SKM-1 treated with dmso at 0.1 percent for 144 hours (cell line): ENCODE measurements around the gene RAB43.
"Not testable (repeated sequence)": the region's sequence is repeated elsewhere in the genome, so short reads cannot be mapped to it uniquely, and the experiment has no call there.

Experiments used
- DNase-seq: peaks from one replicate; lab custom pipeline; 2025; ENCODE audit not compliant: unreplicated experiment; lab: John Stamatoyannopoulos, UW

RAB43 gene

DNA sequence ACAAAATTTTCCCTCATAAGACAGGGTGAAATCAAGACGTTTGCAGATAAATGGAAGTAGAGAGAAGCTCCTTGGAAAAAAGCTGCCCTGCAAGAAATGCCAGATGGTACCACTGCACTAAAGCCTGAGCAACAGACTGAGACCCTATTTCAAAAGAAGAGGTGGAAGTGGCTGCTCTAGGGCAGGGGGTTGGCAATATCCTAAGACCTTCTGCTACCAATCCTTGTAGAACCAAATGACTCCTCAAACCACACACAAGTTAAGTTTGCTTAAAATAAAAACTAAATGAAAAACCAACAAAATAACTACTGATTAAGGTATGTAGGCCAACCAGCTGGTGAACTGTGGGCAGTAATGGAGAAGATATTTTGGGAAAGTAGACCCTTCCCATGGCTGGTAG, 21.3 kb downstream of the RAB43 start:
- no peak for DNase-seq

DNA sequence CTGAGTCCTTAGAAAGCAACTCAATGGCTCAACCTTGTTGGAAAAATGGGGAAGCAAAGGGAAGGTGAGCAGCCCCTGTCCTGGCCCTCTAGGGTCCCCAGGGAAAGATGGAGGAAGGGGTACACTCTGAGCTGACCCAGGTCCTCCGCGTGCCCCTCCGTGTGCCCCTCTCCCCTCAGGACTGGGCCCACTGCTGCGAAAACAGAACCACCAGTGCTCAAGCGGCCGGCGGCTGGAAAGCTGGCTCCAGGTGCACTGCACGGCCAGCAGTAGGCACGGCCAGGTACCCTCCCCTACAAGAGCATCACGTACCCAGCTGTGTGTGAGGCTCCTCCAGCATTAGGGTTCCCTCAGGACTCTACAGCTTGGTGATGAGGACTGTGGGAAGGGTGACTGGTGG, 26.3 kb downstream of the RAB43 start:
- no peak for DNase-seq

DNA sequence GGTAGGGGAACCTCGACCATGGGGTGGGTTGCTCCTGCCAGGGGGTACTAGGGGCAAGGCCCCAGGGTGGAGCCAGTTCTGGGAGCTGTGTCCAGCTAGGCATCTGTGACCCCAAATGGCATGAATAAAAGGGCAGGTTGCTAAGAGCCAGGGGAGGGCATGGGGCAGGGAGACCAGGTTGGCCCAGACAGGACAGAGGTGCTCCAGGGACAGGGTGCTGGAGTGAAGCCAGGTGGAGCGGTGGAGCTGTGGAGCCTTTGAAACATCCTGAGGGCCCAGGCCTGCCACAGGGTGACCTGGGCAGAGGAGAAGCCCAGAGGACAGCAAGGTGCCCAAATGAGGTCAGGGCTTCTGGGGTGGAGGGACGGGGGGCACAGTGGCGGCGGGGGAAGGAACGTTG, 33.3 kb downstream of the RAB43 start:
- not testable (repeated sequence) for DNase-seq

DNA sequence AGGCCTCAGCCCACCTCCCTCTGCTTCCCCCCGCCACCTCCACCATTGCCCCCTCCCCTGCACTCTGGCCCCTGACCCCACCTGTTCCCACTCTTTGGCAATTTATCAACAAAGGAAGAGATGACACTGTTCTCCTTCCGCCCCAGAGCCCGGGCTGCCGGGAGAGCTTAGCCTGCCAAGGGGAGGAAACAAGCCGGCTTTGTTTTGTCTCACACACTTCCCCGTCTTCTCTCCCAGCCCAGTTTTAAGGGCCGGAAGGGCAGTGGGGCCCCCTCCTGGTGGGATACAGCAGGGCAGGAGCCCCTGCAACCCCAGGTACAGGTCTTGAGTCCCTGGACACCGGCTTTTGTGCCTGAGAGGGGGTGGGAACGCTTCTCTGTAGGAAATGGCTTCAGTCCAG, 33.7 kb downstream of the RAB43 start:
- DNase-seq: peak; percentile 24

DNA sequence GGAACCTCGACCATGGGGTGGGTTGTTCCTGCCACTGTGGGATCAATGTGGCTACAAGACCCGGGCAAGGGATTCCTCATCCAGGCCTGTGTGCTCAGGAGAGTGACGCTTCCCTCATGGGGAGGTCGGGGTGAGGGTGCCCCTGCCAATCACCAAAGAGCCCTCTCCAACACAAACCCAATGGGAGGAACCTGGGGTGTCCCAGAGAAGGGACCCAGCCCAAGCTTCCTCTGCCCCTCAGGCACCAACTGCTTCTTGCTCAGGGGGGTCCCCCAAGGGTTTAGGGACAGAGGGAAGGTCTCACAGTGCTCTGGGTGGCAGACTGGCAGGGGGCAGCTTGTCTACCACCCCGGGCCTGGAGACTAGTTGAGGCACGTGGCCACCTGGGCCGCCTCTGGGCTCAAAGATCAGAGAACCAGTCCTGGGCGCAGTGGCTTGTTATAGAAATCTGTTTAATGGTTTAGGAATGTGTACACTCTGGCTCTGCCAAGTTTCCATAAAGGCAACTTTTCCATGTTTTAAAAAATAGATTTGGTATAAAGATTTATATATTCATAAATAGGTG, 34.4 kb downstream of the RAB43 start:
- no peak for DNase-seq

DNA sequence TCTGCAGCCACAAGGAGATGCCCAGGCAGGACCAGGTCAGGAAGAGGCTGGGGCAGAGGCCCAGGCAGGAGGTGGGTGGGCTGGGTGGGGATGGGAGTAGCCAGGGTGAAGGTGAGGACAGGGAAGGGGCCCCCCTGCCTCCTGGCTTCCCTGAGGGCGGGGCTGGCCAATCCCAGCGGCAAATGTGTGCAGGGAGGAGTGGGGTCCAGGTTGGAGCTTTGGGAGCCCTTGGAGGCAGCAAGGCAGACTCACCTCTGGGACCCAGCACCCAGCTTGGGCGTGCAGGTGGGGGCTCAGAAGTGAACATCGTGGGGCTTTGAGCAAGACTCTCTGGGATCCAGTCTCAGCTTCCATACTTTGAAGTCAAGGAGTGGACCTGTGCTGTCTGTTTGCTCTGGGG, 35.8 kb downstream of the RAB43 start:
- DNase-seq: no peak

DNA sequence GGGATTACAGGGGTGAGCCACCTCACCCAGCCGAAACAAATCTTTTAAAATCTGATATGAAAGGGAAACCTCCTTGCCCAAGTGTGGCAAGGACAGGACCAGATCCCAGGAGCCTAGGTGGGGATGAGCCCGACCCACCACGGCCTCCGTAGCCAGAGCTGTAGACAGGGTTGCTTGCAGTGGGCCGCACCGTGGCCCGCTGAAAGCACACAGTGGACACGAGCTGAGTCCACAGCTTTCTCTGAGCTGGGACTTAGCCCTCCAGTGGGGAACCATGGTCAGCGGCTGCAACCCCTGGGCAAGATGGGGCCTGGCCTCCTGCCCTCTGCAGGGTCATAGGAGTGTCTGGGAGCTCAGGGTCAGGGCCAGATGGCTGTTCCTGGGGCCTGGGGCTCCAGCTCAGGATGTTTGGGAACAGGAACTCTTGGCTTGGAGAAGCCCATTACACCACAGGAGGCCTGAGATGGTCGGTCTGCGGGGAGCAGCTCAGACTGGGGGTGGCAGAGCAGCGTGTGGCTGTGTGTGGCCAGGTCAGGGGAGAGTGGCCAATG, 36.4 kb downstream of the RAB43 start:
- no peak for DNase-seq

DNA sequence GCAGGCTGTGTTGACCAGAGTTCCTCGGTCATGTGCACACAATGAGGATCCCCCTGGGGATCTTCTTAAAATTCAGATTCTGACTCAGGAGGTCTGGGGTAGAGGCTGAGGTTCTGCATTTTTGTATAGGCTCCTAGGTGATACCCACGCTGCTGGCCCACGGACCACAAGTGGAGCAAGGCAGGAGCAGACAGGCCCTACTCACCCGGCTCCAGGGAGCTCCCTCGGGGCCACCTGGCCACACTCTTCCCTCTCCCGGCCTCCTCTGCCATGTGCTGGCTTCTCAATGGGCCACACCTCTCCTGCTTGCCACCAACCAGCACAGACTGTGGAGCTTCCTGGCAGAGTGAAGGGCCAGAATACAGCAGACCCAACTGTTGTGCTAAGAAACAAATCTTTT, 37.1 kb downstream of the RAB43 start:
- DNase-seq: no peak

DNA sequence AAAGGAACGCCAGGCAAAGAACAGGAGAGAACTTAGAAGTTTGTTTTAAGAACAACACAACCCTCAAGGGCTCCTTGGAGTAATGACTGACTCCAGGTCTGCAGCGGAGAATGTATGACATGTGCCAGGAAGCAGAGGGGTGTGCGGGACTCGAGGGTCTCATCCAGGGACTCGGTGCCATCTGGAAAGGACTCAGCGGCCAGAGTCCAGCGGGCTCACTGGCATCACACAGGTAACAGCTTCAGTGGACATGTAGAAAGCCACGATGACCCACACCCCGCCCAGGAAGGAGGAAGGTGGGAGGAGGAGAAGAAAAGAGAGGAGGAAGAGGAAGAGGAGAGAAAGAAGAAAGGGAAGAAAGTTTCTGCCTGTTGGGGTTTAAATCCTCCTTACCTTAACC, 39.6 kb downstream of the RAB43 start:
- DNase-seq: no peak

DNA sequence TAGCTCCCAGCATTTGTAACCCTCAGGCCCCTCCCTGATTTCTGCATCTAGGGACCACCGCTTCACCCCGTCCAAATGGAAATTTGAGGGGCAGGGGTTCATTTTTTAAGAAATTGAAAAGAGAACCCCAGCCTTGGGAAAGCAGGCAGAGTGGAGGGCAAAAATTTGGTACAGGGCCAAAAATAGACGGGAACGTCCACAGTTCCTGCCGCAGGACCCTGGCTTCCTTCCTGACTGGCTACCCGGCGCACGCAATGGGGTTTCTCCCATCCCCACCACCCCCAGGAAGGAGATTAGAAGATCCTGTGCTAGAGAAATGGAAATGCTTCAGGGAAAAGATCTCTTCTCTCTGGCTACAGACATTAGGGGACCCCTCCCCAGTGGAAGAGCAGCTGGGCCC, 40.1 kb downstream of the RAB43 start:
- no peak for DNase-seq

DNA sequence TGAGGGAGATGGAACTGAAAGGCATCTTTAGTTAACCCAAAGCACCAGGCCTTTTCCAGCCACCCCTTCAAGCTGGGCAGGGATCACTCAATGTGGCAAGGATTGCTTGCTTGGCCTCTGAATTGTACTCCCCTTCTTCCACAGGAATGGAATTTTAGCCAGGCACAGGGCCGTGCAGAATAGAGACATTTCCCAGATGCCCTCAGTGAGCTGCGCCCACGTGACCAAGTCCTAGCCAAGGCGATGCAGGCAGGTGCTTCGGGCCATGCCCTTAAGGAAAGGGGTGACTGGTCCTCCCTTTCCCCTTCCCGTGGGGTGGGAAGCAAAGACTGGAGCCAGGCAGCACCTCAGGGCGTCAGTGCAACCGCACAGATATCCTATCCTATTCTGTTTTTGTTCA, 43.1 kb downstream of the RAB43 start:
- DNase-seq: no peak

DNA sequence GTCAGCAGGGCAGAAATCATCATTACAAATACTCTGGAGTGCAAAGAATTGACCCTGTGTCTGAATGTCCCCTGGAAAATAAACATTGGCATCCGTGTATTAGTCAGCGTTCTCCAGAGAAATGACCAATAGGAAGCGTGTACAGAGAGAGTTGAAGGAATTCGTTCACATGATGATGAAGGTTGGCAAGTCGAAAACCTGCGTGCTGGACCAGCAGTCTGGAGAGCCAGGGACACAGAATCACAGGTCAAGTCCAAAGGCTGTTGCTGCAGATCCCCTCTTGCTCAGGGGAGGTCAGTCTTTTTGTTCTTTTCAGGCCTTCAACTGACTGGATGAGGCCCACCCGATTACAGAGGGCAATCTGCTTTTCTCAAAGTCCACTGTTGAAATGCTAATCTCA, 44.4 kb downstream of the RAB43 start:
- no peak for DNase-seq

DNA sequence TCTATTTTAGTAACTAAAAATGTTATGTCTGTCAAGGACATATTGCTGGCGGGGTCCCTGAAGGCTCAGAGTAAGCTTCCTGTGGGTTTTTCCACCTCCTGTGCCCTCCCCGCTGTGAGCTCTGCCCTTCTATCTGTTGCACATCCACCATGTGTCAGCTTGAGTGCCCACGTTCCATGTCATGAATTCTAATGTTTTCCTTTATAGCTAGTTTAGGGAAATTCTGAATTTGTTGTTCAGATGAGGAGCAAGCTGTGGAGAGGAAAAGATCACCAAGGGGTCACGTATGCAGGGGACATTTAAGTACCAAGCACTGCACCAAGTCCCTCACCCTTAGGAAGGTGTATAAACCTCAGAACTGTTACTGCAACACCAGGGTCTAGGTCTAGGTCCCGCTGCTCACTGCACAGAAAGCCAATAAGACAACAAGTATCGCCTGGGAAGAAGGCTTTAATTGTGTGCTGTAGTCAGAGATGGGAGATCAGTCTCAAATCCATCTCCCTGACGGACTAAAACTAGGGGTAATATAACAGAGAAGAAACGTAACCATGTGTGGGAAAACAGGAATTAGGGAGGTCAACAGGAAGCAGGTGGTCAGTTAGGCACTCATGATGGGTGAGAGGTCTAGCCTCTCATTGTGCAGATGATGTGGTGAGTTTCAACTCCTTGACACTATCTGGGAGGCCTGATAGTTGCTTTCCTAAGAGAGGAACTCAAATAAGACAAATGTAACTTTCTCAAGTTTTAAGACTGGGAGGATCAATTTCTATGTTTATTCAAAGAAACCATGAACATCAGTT, 51.3 kb downstream of the RAB43 start:
- no peak for DNase-seq

DNA sequence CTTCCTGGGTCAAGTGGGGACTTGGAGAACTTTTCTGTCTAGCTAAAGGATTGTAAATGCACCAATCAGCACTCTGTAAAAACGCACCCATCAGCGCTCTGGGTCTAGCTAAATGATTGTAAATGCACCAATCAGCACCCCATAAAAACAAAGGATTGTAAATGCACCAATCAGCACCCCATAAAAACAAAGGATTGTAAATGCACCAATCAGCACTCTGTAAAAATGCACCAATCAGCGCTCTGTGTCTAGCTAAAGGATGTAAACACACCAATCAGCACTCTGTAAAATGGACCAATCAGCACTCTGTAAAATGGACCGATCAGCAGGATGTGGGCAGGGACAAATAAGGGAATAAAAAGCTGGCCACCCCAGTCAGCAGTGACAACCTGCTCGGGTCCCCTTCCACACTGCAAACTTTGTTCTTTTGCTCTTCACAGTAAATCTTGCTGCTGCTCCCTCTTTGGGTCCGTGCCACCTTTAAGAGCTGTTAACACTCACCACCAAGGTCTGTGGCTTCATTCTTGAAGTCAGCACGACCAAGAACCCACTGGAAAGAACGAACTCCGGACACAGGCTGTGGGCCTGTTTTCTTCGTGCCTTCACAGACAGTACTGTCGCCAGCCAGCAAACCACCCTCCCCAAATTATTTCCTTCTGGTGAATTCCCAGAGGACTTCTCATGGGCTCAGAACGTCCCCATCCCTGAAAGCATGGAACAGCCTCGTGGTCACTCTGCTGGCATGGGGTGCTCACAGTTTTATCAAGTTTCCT, 52.1 kb downstream of the RAB43 start:
- DNase-seq: not testable (repeated sequence)

DNA sequence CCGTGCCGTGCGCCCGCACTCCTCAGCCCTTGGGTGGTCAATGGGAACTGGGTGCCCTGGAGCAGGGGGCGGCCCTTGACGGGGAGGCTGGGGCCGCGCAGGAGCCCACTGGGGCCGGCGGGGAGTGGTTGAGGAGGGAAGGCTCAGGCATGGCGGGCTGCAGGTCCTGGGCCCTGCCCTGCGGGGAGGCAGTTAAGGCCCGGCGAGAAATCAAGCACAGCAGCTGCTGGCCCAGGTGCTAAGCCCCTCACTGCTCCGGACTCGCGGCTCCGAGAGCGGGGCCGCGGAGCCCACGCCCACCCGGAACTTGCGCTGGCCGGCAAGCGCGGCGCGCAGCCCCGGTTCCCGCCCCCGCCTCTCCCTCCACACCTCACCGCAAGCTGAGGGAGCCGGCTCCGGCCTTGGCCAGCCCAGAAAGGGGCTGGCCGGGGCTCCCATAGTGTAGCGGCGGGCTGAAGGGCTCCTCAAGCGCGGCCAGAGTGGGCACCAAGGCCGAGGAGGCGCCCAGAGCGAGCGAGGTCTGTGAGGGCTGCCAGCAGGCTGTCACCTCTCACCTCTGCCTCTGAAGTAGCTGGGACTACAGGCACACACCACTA, 53.2 kb downstream of the RAB43 start:
- no peak for DNase-seq

DNA sequence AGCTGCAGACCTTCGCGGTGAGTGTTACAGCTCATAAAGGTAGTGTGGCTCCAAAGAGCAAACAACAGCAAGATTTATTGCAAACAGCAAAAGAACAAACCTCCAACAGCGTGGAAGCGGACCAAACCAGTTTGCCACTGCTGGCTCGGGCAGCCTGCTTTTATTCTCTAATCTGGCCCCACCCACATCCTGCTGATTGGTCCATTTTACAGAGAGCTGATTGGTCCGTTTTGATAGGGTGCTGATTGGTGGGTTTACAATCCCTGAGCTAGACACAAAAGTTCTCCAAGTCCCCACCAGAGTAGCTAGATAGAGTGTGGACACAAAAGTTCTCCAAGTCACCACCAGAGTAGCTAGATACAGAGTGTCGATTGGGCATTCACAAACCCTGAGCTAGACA, 53.9 kb downstream of the RAB43 start:
- not testable (repeated sequence) for DNase-seq

DNA sequence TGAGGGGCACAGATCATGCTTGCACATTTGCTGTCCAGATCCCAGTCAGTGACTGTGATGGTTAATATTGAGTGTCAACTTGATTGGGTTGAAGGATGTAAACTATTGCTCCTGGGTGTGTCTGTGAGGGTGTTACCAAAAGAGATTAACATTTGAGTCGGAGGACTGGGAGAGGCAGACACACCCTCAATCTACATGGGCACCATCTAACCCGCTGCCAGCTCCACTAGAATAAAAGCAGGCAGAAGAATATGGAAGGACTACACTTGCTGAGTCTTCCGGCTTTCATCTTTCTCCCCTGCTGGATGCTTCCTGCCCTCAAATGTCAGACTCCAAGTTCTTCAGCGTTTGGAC, 55.9 kb downstream of the RAB43 start:
- DNase-seq: no peak

DNA sequence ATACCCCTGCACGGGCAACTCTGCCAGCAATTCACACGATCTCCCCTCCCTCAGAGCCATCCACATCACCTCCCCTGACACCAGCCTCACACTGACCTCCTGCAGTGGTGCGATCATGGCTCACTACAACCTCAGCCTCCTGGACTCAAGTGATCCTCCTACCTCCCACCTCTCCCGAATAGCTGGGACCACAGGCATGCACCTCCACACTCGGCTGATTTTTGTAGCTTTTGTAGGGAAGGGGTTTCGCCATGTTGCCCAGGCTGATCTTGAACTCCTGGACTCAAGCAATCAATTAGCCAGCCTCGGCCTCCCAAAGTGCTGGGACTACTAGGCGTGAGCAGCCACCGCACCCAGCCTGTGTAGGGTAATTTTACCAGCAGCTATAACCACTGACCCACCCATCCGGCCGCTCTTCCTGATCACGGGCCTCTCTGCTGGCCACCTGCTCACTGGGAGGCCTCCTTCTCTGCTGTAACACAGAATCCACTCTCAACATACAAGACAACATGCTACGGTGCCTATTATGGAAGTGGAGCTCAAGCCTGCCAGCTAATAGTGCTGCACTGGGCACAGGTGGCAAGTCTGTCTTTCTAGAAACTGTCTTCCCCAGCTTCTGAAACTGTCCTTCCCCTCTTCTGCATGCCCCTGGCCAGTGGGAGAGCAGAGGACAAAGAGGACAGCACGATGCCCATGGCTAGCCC, 56.4 kb downstream of the RAB43 start:
- no peak for DNase-seq

DNA sequence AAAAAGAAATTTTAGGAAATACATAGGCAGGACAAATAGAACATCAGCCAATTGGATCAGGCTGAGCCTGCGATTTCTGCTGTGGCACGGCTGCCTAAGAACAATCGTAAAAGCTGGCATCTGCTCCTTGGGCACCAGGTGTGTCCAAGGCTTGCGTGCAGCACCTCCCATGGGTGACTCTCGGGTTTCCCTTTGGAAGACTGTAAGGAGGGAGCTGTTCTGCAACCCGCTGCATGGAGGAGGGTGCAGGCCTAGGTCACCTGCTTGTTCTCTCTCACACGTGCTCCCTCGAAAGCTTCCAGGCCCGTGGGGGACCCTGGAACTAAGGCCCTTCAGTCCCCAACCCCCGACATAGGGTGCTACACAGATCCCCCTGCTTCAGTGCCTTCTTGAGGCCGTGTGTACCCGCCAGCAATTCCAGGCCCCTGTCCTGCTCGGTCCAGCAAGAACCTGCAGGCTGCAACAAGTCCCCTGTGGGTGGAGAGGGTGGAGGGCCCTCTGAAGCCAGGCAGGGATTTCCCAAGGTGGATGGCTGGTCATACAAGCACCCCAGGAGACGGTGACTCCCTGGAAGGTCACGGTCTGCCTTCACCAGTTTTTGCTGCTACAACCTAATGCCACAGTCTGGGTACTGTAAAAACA, 57.6 kb downstream of the RAB43 start:
- DNase-seq: no peak

DNA sequence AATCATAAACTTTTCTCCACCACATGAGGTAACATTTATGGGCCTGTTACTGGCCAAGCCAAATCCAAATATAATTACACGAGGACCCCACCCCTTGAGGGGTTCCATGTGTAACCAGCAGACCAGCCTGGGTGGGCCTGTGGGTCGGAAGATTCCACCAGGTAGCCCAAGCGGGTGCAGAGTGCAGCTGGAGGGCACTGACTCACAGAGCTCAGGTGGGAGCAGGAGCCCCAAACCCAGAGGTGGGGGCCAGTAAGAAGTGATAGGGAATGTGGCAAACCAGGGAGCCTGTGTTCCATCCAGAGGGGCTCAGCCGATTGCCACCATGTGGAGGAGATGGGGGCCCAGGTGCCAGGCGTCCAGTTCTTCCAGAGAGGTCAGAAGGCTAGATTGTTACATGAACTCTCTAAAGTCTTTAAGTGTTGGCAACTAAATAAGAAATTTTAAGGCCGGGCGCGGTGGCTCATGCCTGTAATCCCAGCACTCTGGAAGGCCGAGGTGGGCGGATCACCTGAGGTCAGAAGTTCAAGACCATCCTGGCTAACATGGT, 58.4 kb downstream of the RAB43 start:
- DNase-seq: no peak
